ENCODE data around the gene DDA1. TPM values are rescaled to one million over a fixed set of nuclear protein-coding genes. Genes with fewer than 3 reads are reported as not detected.

Gene DDA1
- total RNA-seq, 1 donor from 2014 or later: 21.9 TPM

GRCh38 chr19:17296273-17296672, 13.1 kb upstream of the DDA1 start:
- H3K9me3 Mint-ChIP-seq: peaks cover 4% of the 10 kb centered on the region
- DNase-seq (ENCODE audit: low spot score): no peak
- H3K36me3 Mint-ChIP-seq: peaks cover 22% of the 10 kb centered on the region
- H3K9ac ChIP-seq: no peak overlapping the region
- H3K36me3 ChIP-seq: no peaks in the 10 kb centered on the region
- H3F3A ChIP-seq (ENCODE audit: low read depth): peaks cover 29% of the 10 kb centered on the region
- H3K27ac ChIP-seq: no peak overlapping the region
- no peaks in the 10 kb centered on the region for H4K20me1 ChIP-seq (ENCODE audit: low read depth)
- no peaks in the 10 kb centered on the region for H3K9me3 ChIP-seq (ENCODE audit: low read depth)
- TF ChIP-seq EZH2 (IDR thresholded peaks at IDR 0.05) (no peak), EZH2phosphoT487 (IDR thresholded peaks at IDR 0.05) (no peak), CTCF (IDR thresholded peaks at IDR 0.05) (no peak)
- no peak overlapping the region for H3K4me3 Mint-ChIP-seq
- H3K4me1 Mint-ChIP-seq: peaks cover 3% of the 10 kb centered on the region
- no peaks in the 10 kb centered on the region for H3K27me3 ChIP-seq
- peaks cover 3% of the 10 kb centered on the region for H3K4me1 ChIP-seq
- no peak overlapping the region for H2AFZ ChIP-seq (replicated peaks)
- H3K4me2 ChIP-seq: no peak overlapping the region
- H3K27ac Mint-ChIP-seq: no peak overlapping the region
- H3K27me3 Mint-ChIP-seq (ENCODE audit: insufficient read depth, low read depth): peaks cover 5% of the 10 kb centered on the region
- no peak overlapping the region for H3K4me3 ChIP-seq
- H3K79me2 ChIP-seq (ENCODE audit: low read depth): no peaks in the 10 kb centered on the region

GRCh38 chr19:17296976-17297375, 12.4 kb upstream of the DDA1 start:
- peak overlapping the region; percentile 41 for H3K4me3 Mint-ChIP-seq
- no peak overlapping the region for H3K27ac ChIP-seq
- H3K27me3 ChIP-seq: no peaks in the 10 kb centered on the region
- peaks cover 2% of the 10 kb centered on the region for H3K4me1 ChIP-seq
- no peaks in the 10 kb centered on the region for H3K36me3 ChIP-seq
- no peak for DNase-seq (ENCODE audit: low spot score)
- H4K20me1 ChIP-seq (ENCODE audit: low read depth): no peaks in the 10 kb centered on the region
- H3K27ac Mint-ChIP-seq: no peak overlapping the region
- H3K4me1 Mint-ChIP-seq: peaks cover 4% of the 10 kb centered on the region
- peaks cover 2% of the 10 kb centered on the region for H3K27me3 Mint-ChIP-seq (ENCODE audit: insufficient read depth, low read depth)
- no peak overlapping the region for H2AFZ ChIP-seq (replicated peaks)
- peaks cover 23% of the 10 kb centered on the region for H3K36me3 Mint-ChIP-seq
- no peaks in the 10 kb centered on the region for H3K9me3 ChIP-seq (ENCODE audit: low read depth)
- TF ChIP-seq EZH2phosphoT487 (IDR thresholded peaks at IDR 0.05) (no peak), EZH2 (IDR thresholded peaks at IDR 0.05) (no peak), CTCF (IDR thresholded peaks at IDR 0.05) (no peak)
- H3F3A ChIP-seq (ENCODE audit: low read depth): peaks cover 22% of the 10 kb centered on the region
- no peak overlapping the region for H3K4me2 ChIP-seq
- H3K9ac ChIP-seq: no peak overlapping the region
- H3K79me2 ChIP-seq (ENCODE audit: low read depth): no peaks in the 10 kb centered on the region
- H3K4me3 ChIP-seq: no peak overlapping the region
- H3K9me3 Mint-ChIP-seq: peaks cover 4% of the 10 kb centered on the region

- peaks cover 5% of the 10 kb centered on the region for H3K27me3 Mint-ChIP-seq (ENCODE audit: insufficient read depth, low read depth)
- Histone ChIP-seq H4K20me1 (ENCODE audit: low read depth) (no peaks in the 10 kb centered on the region), H3K79me2 (ENCODE audit: low read depth) (no peaks in the 10 kb centered on the region), H3K36me3 (no peaks in the 10 kb centered on the region), H3K4me3 (no peak overlapping the region), H3K4me2 (no peak overlapping the region), H2AFZ (replicated peaks) (no peak overlapping the region), H3K27me3 (no peaks in the 10 kb centered on the region), H3F3A (ENCODE audit: low read depth) (peaks cover 22% of the 10 kb centered on the region), H3K4me1 (peaks cover 6% of the 10 kb centered on the region), H3K9ac (no peak overlapping the region), H3K27ac (no peak overlapping the region), H3K9me3 (ENCODE audit: low read depth) (no peaks in the 10 kb centered on the region)
- DNase-seq (ENCODE audit: low spot score): no peak
- H3K4me1 Mint-ChIP-seq: peaks cover 23% of the 10 kb centered on the region
- no peak overlapping the region for H3K27ac Mint-ChIP-seq
- H3K9me3 Mint-ChIP-seq: peaks cover 4% of the 10 kb centered on the region
- no peak for TF ChIP-seq EZH2 (IDR thresholded peaks at IDR 0.05)
- no peak for TF ChIP-seq EZH2phosphoT487 (IDR thresholded peaks at IDR 0.05)
- TF ChIP-seq CTCF (IDR thresholded peaks at IDR 0.05): no peak
- H3K36me3 Mint-ChIP-seq: peaks cover 18% of the 10 kb centered on the region
- no peak overlapping the region for H3K4me3 Mint-ChIP-seq
Measured at GRCh38 chr19:17300992-17301619, 8.3 kb upstream of the DDA1 start.
